H7 (cell line): ENCODE measurements around the gene FMNL2. TPM values are rescaled to one million over a fixed set of nuclear protein-coding genes. Genes with fewer than 3 reads are reported as not detected.
"Not testable (repeated sequence)": the region's sequence is repeated elsewhere in the genome, so short reads cannot be mapped to it uniquely, and the experiment has no call there.

Experiments used
- DNase-seq: peaks from one replicate; pipeline ENCODE4 v3.0.0; 2012
- H3K27me3 ChIP-seq: 2 replicates; pipeline ENCODE4 v1.6.0; 2011; ENCODE audit warnings: mild to moderate bottlenecking, low read length; ENCODE audit not compliant: control insufficient read depth, insufficient read depth
- H3K36me3 ChIP-seq: replicated peaks from 2 replicates; pipeline ENCODE4 v1.5.1; 2011; ENCODE audit warnings: low read length; ENCODE audit not compliant: control insufficient read depth, insufficient read depth
- H3K4me3 ChIP-seq: 2 replicates; pipeline ENCODE4 v1.5.1; 2011; ENCODE audit warnings: low read depth, mild to moderate bottlenecking, control low read depth, low read length, moderate library complexity; ENCODE audit not compliant: insufficient read depth
- total RNA-seq: library from RNA; depleted of rRNA; stranded (reverse); fragments of >200 nt; shearing (Covaris generic); gene quantifications from 2 replicates; pipeline ENCODE4 v1.2.3, GENCODE V29; 2014

The FMNL2 gene
- total RNA-seq, 1 experiment from 2014 or later = 20.0 TPM

DNA sequence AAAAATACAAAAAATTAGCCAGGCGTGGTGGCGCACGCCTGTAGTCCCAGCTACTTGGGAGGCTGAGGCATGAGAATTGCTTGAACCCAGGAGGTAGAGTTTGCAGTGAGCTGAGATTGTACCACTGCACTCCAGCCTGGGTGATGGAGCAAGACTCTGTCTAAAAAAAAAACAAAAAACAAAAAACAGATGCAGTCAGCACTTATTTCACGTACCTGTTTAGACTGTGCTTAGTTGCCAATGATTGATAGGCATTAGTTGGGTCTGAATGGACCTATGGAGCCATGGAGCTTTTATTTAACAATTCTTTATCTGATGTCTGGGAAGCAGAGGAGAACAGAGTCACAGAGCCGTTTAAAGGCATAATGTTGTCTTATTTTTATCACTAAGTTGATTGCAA, 139.5 kb downstream of the FMNL2 start:
- not testable (repeated sequence) for DNase-seq, H3K27me3 ChIP-seq

DNA sequence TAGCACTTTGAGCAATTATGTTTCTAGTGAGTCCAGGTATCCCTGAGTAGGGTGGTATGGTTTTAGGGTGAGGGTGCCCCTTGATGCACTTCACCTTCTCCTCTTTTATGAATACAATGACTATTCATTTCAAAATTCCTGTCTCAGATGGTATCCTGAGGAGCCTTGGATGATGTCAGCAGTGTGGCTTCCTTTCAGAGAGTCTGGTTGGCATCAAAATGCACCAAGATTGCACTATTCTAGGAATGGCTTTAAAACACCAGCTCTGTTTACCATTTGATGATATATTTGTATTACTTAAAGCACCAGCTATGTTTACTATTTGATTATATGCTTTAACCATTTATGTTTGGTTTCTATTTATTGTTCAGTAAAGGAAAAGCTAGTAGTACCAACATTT, 141.0 kb downstream of the FMNL2 start:
- no peak for DNase-seq
- no peaks in the 10 kb centered on the region for H3K36me3 ChIP-seq
- no peak overlapping the region for H3K4me3 ChIP-seq
- H3K27me3 ChIP-seq = no peaks in the 10 kb centered on the region

More for the DNA sequence above, 139.5 kb downstream of the FMNL2 start:
- H3K36me3 ChIP-seq, H3K4me3 ChIP-seq: not testable (repeated sequence)

DNA sequence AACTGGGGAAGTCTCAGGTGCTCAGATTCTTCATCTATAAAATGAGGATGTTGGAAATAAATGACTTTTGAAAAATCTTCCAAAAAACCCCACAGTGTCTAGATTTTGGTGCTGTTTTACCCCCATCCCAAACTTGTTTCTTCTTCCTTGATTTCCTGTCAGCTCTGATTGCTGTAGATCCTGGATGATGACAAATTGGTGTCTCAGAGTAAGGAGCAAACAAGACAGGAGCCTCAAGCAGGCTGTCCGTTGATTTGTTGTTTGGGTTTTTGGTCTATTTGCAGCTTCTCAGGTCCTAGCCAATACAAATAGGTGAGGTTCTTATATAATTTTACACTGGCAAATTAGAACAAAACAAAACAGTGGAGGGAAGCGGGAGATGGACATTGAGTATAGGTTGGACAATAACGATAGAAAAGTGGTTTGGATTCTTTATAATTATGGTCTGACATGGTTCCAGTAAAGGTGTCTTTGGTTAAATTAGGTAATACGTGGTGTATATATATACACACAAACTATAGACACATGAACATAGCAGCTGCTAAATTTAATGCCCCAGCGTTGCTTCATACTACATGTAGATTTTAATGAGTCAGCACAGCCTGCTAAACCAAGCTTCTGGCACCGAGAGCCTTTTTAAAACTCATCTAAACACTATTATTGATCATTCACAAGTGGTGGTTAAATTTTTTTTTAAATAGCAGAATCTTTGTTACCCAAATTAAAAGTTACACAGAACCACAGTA, 142.5 kb downstream of the FMNL2 start:
- DNase-seq = no peak
- H3K4me3 ChIP-seq = no peak overlapping the region
- no peaks in the 10 kb centered on the region for H3K36me3 ChIP-seq
- no peaks in the 10 kb centered on the region for H3K27me3 ChIP-seq

DNA sequence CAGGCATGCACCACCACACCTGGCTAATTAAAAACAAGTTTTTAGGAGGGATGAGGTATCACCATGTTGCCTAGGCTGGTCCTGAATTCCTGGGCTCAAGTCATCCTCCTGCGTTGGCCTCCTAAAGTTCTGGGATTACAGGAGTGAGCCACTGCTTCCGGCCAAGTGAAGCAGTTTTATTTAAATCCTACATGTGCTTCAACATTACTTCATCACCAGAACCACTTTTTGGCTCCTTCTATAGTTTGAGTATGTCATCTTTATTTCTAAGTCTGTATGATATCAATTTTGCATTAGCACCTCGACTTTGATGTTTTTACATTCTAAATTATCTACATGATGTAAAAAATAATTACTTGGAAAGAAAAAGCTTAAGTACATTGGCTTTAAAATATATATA, 144.3 kb downstream of the FMNL2 start:
- Histone ChIP-seq H3K27me3 (no peaks in the 10 kb centered on the region), H3K36me3 (no peaks in the 10 kb centered on the region), H3K4me3 (no peak overlapping the region)
- DNase-seq = no peak

DNA sequence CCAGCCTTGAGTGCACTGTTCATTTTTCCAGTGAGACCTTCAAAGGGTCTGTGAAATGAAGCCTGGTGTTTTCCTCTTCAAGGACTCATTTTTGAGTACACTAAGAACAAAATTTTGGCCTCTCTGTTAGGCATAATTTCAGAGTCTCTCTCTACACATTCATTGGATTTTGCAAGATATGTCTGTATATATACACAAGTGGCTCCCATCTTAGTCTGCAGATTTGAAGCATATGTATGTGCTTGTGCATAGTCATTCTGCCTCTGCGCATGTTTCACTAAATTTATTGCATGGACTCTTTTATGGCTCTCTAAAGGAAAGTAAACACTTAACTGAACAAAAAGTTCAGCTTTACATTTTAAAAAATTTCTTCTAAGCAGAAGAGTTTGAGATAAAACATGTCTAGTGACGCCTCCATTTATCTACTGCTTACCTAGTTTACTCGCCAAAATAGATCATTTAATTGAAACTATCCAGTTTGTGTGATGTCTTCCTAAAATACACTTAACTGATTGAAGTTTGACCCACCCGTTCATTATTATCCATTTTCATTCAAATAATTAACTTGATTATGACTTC, 145.9 kb downstream of the FMNL2 start:
- no peak overlapping the region for H3K4me3 ChIP-seq
- H3K27me3 ChIP-seq = no peaks in the 10 kb centered on the region
- DNase-seq = no peak
- H3K36me3 ChIP-seq = no peaks in the 10 kb centered on the region

DNA sequence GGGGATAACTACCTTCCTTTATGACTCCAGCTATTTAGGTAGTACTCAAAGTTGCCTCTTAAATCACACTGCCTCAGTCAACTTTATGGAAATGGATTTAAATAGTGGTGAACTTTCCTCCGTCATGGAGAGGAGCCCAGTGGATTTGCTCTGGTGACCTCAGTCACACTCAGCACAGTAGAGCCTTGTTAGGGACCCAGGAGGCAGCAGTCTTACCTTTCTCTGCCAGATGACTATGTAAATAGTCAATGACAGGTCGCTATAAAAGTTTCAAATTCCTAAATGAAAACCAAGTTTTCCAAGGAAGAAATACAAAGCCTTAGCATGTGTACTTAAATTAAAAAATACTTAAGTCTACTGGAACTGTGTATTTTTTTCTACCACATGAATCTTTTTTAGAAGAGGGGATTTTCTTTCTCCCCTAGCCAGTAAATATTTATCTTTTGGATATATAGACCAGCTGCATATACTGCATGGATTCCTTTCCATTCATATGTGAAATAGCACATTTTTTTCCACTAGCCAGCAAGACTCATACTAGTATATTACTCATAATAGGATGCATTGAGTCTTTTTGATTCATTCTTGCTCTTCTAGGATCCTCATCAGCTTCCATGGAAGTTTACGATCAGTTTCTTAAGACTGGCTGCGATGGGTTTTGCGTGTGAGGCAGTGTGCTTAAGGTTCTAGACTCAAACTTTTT, 147.1 kb downstream of the FMNL2 start:
- Histone ChIP-seq H3K36me3 (no peaks in the 10 kb centered on the region), H3K4me3 (no peak overlapping the region), H3K27me3 (no peaks in the 10 kb centered on the region)
- no peak for DNase-seq

DNA sequence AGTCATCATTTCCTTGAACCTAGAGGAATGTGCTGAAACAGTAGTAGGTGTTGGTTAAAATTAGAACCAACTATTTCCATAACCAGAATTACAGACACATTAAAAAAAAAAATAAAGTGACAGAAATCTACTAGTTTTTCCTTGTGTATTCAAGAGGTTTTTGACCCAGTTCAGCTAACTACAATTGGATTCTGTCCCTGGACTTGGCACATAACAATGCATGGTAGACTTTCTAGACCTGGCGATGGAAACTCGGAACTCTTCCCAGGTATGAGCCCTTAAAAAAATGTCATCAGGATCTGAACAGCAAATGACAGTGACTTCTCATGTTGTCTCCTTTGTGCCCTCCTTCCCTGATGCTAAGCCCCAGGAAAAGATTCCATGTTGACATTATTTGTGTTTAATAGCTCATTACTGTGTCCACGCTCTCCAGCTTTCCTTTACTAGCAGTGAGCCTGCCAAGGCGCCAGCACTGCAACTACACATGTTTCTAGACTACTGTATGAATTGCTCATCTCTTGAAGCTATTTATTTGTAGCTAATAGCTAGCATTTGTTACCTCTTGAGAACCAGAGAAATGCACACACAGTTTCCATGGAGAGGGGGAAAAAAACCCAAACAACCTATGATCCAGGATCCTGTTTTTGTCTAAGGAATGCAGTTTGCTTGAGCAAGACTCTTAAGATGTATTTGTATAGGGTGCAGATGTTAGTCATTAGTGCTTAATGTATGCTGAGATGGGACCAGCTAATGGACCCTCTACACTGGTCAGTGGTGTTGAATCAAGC, 148.5 kb downstream of the FMNL2 start:
- no peaks in the 10 kb centered on the region for H3K36me3 ChIP-seq
- no peak for DNase-seq
- H3K4me3 ChIP-seq = no peak overlapping the region
- H3K27me3 ChIP-seq = no peaks in the 10 kb centered on the region

DNA sequence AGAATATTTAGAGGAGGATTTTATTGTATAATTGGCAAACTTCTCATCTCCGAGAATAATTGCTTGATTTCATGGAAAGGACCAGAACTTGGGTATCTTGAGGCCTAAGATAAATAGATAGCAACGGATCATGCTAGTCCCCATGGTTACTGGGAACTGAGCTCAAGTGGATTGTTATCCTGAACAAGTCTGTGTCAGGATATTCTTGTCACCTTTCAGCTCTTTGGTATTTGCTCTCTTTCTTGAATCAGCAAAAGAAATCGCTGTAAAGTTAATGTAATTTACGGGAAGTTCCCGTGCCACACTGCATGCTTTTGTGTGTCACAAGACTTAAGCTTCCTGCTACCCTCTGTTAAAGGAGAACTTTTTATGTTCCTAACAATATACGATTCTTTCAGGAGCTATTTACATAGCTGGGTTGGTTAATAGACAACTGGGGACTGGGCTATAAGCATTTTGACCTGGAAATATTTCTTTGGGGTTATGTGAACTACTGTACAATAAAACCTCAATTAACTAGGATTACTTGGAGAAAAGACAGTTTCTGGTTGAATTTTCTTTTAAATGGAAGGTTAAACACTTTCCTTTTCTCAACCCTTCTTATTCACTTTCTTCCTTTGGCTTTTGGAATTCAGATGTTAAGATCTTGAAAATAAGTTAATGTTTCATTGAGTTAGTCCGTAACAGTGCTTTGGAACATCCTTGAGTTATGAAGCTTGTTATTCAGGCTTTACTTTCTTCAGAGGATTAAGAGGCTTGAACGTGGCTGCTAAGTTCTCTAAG, 151.2 kb downstream of the FMNL2 start:
- H3K4me3 ChIP-seq = no peak overlapping the region
- H3K36me3 ChIP-seq = no peaks in the 10 kb centered on the region
- no peaks in the 10 kb centered on the region for H3K27me3 ChIP-seq
- DNase-seq = no peak

DNA sequence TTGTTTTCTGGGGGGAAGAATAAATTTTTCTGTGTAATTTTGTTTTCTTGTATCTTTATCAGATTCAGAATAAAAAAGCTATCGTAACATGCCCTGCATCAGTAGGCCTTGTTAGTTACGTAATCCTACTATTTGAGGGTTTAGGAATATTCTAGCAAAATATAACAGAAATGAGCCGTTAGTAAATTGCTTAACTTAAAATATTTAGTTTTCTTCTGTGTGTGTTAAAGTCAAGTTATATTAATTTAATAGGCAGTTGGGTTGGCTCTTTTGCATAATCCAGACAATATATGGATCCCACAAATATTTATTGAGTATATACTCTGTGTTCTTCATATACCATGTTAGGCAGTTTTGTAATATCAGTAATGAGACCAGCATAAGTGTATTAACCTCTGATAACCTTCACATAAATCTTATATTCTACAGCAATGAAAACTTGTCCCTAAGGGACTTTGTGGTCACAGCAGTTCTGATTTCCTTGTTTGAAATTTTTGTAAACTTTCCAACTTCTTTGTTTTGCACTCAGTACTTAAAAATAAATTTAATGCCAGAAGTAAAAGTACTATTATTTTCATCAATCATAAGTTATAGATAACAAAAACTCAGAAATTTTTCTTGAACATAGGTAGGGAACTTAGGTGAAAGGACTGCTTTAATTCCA, 151.9 kb downstream of the FMNL2 start:
- Histone ChIP-seq H3K36me3 (no peaks in the 10 kb centered on the region), H3K4me3 (no peak overlapping the region), H3K27me3 (no peaks in the 10 kb centered on the region)
- no peak for DNase-seq

DNA sequence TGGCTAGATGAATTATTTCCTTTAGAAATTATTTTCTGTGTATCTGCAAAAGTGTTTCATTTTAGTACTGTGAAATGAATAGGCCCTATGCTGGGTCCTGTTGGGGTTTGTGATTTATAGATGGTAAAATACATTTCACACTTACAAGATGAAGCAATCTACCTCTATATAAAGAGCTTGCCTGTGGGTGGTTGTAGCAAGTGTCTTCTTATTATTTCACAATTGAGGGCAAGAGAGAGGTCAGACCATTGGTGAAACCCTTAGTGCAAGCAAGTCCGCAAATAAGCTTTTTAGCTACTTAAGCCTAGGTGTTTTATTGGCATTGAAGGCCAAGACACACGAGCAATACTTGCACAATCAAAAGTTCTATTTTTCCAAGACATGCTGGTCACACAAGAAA, 153.1 kb downstream of the FMNL2 start:
- Histone ChIP-seq H3K27me3 (no peaks in the 10 kb centered on the region), H3K4me3 (no peak overlapping the region), H3K36me3 (no peaks in the 10 kb centered on the region)
- no peak for DNase-seq

DNA sequence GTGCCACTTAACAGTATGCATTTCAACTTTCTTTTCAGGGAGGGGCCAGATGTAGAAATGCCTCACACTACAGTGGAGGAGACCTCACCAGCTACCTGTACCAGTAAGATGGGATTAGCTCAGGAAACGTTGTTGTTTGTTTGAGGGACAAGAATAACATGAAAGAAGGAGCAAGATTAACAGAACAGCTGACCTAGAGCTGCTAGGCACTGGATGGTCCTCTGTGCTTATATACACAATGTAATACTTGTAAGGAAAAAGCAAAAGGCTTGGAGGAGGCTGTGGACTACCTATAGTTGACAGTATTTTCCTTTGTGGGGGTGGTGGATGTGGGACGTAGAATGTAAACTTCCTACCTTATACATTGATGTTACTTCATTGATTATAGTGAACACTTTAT, 154.4 kb downstream of the FMNL2 start:
- DNase-seq = no peak
- no peaks in the 10 kb centered on the region for H3K36me3 ChIP-seq
- H3K27me3 ChIP-seq = no peaks in the 10 kb centered on the region
- H3K4me3 ChIP-seq = no peak overlapping the region

DNA sequence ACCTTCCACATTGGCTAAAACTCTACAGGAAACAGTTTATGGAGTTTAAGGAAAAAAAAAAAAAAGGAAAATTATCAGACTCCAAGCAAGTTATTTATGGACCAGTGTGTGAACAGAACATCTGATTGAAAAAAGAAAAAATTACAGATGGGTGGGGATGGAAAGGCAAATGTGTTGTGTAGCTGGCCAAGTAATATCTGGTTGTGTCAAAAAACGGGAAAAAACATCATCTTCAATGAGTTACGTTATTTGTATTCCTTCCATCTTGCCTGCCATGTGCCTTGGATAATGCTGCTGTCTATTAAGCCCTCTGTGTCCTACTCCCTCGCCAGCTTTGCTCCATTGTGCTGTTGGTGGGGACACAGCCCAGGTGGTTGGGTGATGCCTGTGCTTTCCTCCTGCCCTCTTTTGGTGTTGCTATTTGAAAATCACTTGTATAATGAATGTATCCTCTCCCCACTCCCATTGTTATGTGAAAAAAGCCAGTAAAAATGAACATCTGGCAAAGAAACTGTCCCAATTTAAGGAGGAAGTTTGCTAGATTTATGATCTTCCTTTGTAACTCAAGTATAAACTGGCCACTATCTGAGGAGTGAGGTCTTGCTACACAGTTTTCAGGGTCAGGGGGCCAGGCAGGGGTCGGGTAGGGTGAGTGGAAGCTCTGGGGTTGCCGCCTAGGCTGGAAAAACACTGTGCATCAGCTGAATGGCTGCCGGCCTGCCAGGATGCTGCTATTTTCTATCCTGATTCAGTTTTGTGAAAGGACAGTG, 155.9 kb downstream of the FMNL2 start:
- Histone ChIP-seq H3K27me3 (no peaks in the 10 kb centered on the region), H3K4me3 (no peak overlapping the region), H3K36me3 (no peaks in the 10 kb centered on the region)
- no peak for DNase-seq

DNA sequence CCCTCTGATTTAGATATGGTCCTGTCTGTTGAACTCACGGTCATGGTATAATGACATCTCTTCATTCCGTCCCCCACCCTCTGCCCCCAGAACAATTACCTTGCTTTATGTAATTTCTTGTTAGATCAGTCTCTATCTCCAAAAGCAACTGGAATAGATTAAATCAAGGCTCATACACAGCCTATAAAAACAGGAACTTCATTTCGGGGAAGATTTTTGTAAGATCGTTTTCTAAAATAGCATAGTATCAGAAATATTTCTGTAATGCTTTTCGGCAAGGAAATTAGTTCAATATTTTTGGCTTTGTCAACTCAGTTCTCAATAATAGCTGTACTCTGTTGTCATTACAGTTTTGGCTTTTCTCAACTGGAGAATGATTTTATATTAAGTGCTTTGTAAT, 157.2 kb downstream of the FMNL2 start:
- no peak for DNase-seq
- Histone ChIP-seq H3K4me3 (no peak overlapping the region), H3K27me3 (no peaks in the 10 kb centered on the region), H3K36me3 (no peaks in the 10 kb centered on the region)
